Fibroblast of lung (primary cell): ENCODE measurements around the gene ADGRV1. TPM values are rescaled to one million over a fixed set of nuclear protein-coding genes. Genes with fewer than 3 reads are reported as not detected.

Source experiments
- DNase-seq, 2 donors: peaks; one replicate each; pipeline versions ENCODE4 v3.0.0 to v3.0.0-alpha.2; 2010; ENCODE audit warnings: low read depth in 2 of 2
- H2AFZ ChIP-seq: 2 replicates; pipeline ENCODE4 v1.5.1; 2012; ENCODE audit warnings: low read length, control low read depth, inconsistent platforms
- H3K27ac ChIP-seq: 2 replicates; pipeline ENCODE4 v1.5.1; 2011; ENCODE audit warnings: low read length, control low read depth; ENCODE audit not compliant: insufficient read depth
- H3K27me3 ChIP-seq: 2 replicates; pipeline ENCODE4 v1.5.1; 2011; ENCODE audit warnings: mild to moderate bottlenecking, low read length; ENCODE audit not compliant: control insufficient read depth, insufficient read depth
- H3K36me3 ChIP-seq: 2 replicates; pipeline ENCODE4 v1.5.1; 2011; ENCODE audit warnings: low read length; ENCODE audit not compliant: control insufficient read depth, insufficient read depth
- H3K4me1 ChIP-seq: 2 replicates; pipeline ENCODE4 v1.5.1; 2011; ENCODE audit warnings: low read length; ENCODE audit not compliant: control insufficient read depth, insufficient read depth; ENCODE audit errors: extremely low read depth
- H3K4me2 ChIP-seq: 2 replicates; pipeline ENCODE4 v1.5.1; 2011; ENCODE audit warnings: low read length, control low read depth; ENCODE audit not compliant: insufficient read depth; ENCODE audit errors: extremely low read depth
- H3K4me3 ChIP-seq, 4 experiments: fragments of 200-600 bp in 1 of 4; sonication (generic) in 1 of 4; replicated peaks in 1 of 4; 2 replicates each; pipeline ENCODE4 v1.5.1; 2011 to 2016; ENCODE audit warnings: low read length in 4 of 4, low read depth in 3 of 4, mild to moderate bottlenecking in 3 of 4, control low read depth in 2 of 4, inconsistent platforms in 1 of 4, mixed read lengths in 1 of 4; ENCODE audit not compliant: insufficient read depth in 1 of 4; ENCODE audit errors: control extremely low read depth in 1 of 4
- H3K79me2 ChIP-seq: 2 replicates; pipeline ENCODE4 v1.5.1; 2012; ENCODE audit warnings: mild to moderate bottlenecking, low read length, inconsistent platforms; ENCODE audit not compliant: control insufficient read depth, insufficient read depth
- H3K9ac ChIP-seq: 2 replicates; pipeline ENCODE4 v1.5.1; 2011; ENCODE audit warnings: mild to moderate bottlenecking, low read length, control low read depth; ENCODE audit not compliant: insufficient read depth
- H3K9me3 ChIP-seq: 2 replicates; pipeline ENCODE4 v1.5.1; 2012; ENCODE audit warnings: low read depth, low read length; ENCODE audit not compliant: control insufficient read depth, insufficient read depth
- H4K20me1 ChIP-seq: 2 replicates; pipeline ENCODE4 v1.5.1; 2011; ENCODE audit warnings: low read length; ENCODE audit not compliant: control insufficient read depth, insufficient read depth; ENCODE audit errors: extremely low read depth
- EZH2 ChIP-seq: IDR thresholded peaks from 2 replicates; pipeline ENCODE4 v1.5.1; 2012; ENCODE audit warnings: low read length, control low read depth, mild to moderate bottlenecking; ENCODE audit errors: missing control alignments
- polyA plus RNA-seq, 2 donors: library from polyadenylated mRNA; depleted of rRNA in 1 of 2; stranded (reverse) in 1 of 2; unstranded in 1 of 2; fragments of >200 nt; gene quantifications; 2 replicates each; pipeline ENCODE4 v1.2.1, GENCODE V29; 2011 to 2012; ENCODE audit warnings: missing spikeins in 1 of 2
- total RNA-seq: library from RNA; depleted of rRNA; stranded (reverse); fragments of >200 nt; gene quantifications from 2 replicates; pipeline ENCODE4 v1.2.1, GENCODE V29; 2014
- TF ChIP-seq, protein P1 (sequence below), 2 donors: IDR thresholded peaks in 1 of 2; conservative IDR thresholded peaks in 1 of 2; 1 replicate in 1 of 2; 2 replicates in 1 of 2; pipeline ENCODE4 v1.5.1; 2011 to 2012; ENCODE audit warnings: low read length in 2 of 2, control low read depth in 1 of 2, inconsistent platforms in 1 of 2, low read depth in 1 of 2, mild to moderate bottlenecking in 1 of 2

ADGRV1 gene
- total and polyA plus RNA-seq, 2 donors (not counting 1 experiment from before 2014, with no cell fraction given): 0.15 to 0.17 TPM

DNA sequence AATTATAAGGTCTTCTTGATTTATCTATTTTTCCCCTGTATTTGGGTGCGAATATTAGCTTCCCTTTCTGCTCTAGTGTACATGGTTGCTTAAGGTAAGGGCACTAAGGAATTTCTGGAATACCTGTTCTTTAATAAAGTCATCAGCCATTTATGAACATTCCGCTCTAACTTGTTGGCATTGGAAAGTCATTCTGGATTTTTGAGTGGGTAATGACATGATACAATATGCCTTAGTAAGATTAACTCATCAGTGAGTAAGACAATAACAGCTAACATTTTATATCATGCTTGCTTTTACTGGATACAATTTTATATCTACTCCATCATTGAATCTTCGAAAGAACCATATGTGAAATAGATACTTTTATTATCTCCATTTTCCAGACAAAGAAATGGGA lies 628.4 kb downstream of the ADGRV1 start:
- H3K9me3 ChIP-seq: no peaks in the 10 kb centered on the region
- no peak overlapping the region for H3K9ac ChIP-seq
- H3K27ac ChIP-seq: no peak overlapping the region
- no peaks in the 10 kb centered on the region for H3K27me3 ChIP-seq
- peaks cover 8% of the 10 kb centered on the region for H3K4me1 ChIP-seq
- no peak for TF ChIP-seq EZH2
- no peak for DNase-seq
- H3K36me3 ChIP-seq: no peaks in the 10 kb centered on the region
- no peak overlapping the region for H3K4me2 ChIP-seq
- H2AFZ ChIP-seq: no peak overlapping the region
- H3K4me3 ChIP-seq: no peak overlapping the region
- H3K79me2 ChIP-seq: no peaks in the 10 kb centered on the region
- no peaks in the 10 kb centered on the region for H4K20me1 ChIP-seq

DNA sequence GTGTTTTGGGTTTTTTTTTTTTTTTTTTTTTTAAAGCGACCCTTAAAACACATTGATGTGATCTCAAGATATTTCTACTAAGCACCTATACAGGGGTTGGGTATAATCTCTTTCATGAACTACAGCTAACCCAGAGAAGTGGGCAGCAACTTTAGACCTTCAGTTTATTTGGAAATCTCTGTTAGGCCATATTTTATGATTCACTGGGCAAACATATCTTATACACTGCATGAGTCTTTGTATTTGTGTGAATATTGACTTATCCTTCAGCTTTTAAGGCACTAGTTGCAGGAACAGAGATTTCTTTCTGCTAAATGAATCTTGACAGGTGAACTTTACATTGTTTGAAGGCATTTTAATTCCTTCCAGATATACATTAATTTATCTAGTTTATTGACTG lies 630.2 kb downstream of the ADGRV1 start:
- Histone ChIP-seq H3K4me2 (no peak overlapping the region), H3K27ac (no peak overlapping the region), H3K36me3 (no peaks in the 10 kb centered on the region), H4K20me1 (no peaks in the 10 kb centered on the region), H3K4me1 (peaks cover 6% of the 10 kb centered on the region), H3K9ac (no peak overlapping the region), H3K9me3 (no peaks in the 10 kb centered on the region), H3K27me3 (no peaks in the 10 kb centered on the region), H2AFZ (no peak overlapping the region), H3K79me2 (no peaks in the 10 kb centered on the region), H3K4me3 (no peak overlapping the region)
- TF ChIP-seq EZH2: no peak
- TF ChIP-seq, protein P1, sequence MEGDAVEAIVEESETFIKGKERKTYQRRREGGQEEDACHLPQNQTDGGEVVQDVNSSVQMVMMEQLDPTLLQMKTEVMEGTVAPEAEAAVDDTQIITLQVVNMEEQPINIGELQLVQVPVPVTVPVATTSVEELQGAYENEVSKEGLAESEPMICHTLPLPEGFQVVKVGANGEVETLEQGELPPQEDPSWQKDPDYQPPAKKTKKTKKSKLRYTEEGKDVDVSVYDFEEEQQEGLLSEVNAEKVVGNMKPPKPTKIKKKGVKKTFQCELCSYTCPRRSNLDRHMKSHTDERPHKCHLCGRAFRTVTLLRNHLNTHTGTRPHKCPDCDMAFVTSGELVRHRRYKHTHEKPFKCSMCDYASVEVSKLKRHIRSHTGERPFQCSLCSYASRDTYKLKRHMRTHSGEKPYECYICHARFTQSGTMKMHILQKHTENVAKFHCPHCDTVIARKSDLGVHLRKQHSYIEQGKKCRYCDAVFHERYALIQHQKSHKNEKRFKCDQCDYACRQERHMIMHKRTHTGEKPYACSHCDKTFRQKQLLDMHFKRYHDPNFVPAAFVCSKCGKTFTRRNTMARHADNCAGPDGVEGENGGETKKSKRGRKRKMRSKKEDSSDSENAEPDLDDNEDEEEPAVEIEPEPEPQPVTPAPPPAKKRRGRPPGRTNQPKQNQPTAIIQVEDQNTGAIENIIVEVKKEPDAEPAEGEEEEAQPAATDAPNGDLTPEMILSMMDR (conservative IDR thresholded peaks at IDR 0.05 in 1 of 2, IDR thresholded peaks at IDR 0.05 in 1 of 2; ENCODE audit: low read depth in 1 of 2, low read length in 2 of 2): no peak
- DNase-seq: no peak

GRCh38 chr5:91189480-91190313 lies 631.1 kb downstream of the ADGRV1 start:
- Histone ChIP-seq H3K4me1 (peaks cover 6% of the 10 kb centered on the region), H3K9me3 (no peaks in the 10 kb centered on the region), H3K9ac (peak overlapping the region; percentile 41)

More at GRCh38 chr5:91189480-91190313, 631.1 kb downstream of the ADGRV1 start:
- Histone ChIP-seq H3K79me2 (no peaks in the 10 kb centered on the region), H2AFZ (peak overlapping the region; percentile 89), H3K27ac (peak overlapping the region; percentile 65), H4K20me1 (no peaks in the 10 kb centered on the region), H3K36me3 (no peaks in the 10 kb centered on the region), H3K4me2 (peak overlapping the region; percentile 93), H3K27me3 (no peaks in the 10 kb centered on the region), H3K4me3 (peak overlapping the region; percentile 4 to 37 (median 23))
- peak; percentile 83 to 84 for DNase-seq
- TF ChIP-seq, protein P1 (conservative IDR thresholded peaks at IDR 0.05 in 1 of 2, IDR thresholded peaks at IDR 0.05 in 1 of 2; ENCODE audit: low read depth in 1 of 2, low read length in 2 of 2): no peak
